ENCODE data around the gene KLLN. TPM values are rescaled to one million over a fixed set of nuclear protein-coding genes. Genes with fewer than 3 reads are reported as not detected.
"Not testable (repeated sequence)": the region's sequence is repeated elsewhere in the genome, so short reads cannot be mapped to it uniquely, and the experiment has no call there.

KLLN gene
- total RNA-seq, 2 donors from 2014 or later: 0.45 to 0.78 TPM

DNA sequence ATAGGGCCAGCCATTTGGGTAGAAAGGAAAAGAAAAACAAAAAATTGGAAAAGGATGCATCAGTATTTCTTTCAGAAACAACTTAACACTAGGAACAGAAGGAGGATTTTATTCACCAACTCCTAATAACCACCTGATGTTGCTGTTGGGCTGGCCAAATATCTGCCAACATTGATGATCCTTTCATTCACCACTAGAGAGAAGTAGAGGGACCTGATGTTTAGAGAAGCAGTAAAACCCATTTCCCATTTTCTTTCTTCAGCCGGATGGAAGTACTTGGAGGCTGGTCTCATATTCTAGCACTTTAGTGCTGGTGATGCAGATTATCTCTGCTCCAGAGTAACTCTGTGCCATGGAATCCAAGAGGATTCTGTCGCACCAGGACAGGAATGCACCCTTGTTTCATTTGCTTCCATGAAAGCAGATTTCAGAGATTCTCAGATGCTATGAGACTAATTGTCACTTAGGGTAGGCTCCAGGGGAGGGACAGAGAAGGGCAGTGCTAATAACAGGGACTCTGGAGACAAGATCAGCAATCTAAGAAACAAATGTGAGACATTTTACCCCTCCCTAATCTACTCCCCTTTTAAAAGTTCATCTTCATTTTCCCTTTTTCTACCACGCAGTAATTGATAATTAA lies 3.1 kb downstream of the KLLN start:
- ATAC-seq (replicated peaks): no peak
- Mint-ChIP-seq H3K9me3 (no peaks in the 10 kb centered on the region), H3K27me3 (no peaks in the 10 kb centered on the region), H3K27ac (no peak overlapping the region), H3K4me3 (peak overlapping the region; percentile 13), H3K36me3 (ENCODE audit: low read depth) (peaks cover 14% of the 10 kb centered on the region), H3K4me1 (peaks cover 9% of the 10 kb centered on the region)

DNA sequence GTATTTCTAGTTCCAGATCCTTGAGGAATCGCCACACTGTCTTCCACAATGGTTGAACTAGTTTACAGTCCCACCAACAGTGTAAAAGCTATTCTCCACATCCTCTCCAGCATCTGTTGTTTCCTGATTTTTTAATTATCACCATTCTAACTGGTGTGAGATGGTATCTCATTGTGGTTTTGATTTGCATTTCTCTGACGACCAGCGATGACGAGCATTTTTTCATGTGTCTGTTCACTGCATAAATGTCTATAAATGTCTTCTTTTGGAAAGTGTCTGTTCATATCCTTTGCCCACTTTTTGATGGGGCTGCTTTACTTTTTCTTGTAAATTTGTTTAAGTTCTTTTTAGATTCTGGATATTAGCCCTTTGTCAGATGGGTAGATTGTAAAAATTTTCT lies 7.7 kb downstream of the KLLN start:
- not testable (repeated sequence) for H3K36me3 Mint-ChIP-seq (ENCODE audit: low read depth); H3K27ac Mint-ChIP-seq; H3K9me3 Mint-ChIP-seq; H3K27me3 Mint-ChIP-seq; H3K4me1 Mint-ChIP-seq; H3K4me3 Mint-ChIP-seq; ATAC-seq (replicated peaks)

- H3K9me3 Mint-ChIP-seq; H3K4me3 Mint-ChIP-seq; H3K27ac Mint-ChIP-seq; H3K27me3 Mint-ChIP-seq; H3K4me1 Mint-ChIP-seq; ATAC-seq (replicated peaks); H3K36me3 Mint-ChIP-seq (ENCODE audit: low read depth): not testable (repeated sequence)
These were observed 8.1 kb downstream of the KLLN start for GRCh38 chr10:87855247-87855646.

GRCh38 chr10:87852089-87852488 lies 11.2 kb downstream of the KLLN start:
- Mint-ChIP-seq H3K27ac (no peak overlapping the region), H3K4me3 (no peak overlapping the region), H3K9me3 (no peaks in the 10 kb centered on the region), H3K36me3 (ENCODE audit: low read depth) (no peaks in the 10 kb centered on the region), H3K4me1 (no peaks in the 10 kb centered on the region), H3K27me3 (no peaks in the 10 kb centered on the region)
- no peak for ATAC-seq (replicated peaks)

DNA sequence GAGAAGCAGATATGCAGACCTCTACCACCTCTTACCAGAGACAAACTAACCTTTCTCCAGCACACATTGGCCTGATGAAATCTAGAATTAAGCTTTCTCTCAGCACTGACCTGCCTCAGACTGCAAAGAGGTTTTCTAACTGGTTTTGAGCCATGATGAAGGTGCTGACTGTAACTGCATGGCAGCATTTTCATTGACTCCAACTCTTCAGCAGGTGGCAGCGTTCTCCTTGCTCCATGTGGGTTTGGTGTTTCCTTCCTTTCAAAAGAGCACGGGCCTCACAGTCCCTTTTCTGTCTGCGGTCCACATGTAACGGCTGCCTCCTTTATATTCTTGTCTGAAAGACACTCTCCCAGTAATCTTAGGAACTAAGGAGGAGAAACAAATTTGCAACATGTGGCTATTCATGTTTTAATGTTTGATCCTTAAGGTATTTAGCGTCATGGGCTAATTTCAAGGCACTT lies 12.6 kb downstream of the KLLN start:
- Mint-ChIP-seq H3K27me3 (no peaks in the 10 kb centered on the region), H3K36me3 (ENCODE audit: low read depth) (no peaks in the 10 kb centered on the region), H3K9me3 (no peaks in the 10 kb centered on the region), H3K27ac (no peak overlapping the region), H3K4me3 (no peak overlapping the region), H3K4me1 (no peaks in the 10 kb centered on the region)
- peak; percentile 85 for ATAC-seq (replicated peaks)

DNA sequence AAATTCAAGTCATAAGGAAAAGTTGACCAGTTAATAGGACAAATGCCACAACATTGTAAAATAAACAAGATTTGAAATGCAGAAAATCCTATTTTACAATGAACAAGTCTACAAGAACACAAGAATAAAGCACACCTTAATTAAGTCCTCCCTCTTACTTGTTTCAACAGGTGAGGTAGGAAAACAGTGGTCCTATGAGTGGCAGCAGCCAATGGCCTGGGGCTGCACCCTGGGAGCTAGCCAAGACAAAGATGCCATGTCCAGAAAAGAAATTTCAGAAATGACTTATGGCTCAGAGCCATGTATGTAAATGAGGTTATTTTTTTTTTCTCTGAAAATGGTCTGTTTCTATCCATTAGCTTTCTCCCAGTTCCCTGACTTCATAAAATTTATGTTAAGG lies 14.3 kb downstream of the KLLN start:
- H3K36me3 Mint-ChIP-seq (ENCODE audit: low read depth): no peaks in the 10 kb centered on the region
- H3K4me1 Mint-ChIP-seq: no peaks in the 10 kb centered on the region
- no peak for ATAC-seq (replicated peaks)
- no peak overlapping the region for H3K27ac Mint-ChIP-seq
- H3K4me3 Mint-ChIP-seq: no peak overlapping the region
- H3K9me3 Mint-ChIP-seq: no peaks in the 10 kb centered on the region
- H3K27me3 Mint-ChIP-seq: no peaks in the 10 kb centered on the region

DNA sequence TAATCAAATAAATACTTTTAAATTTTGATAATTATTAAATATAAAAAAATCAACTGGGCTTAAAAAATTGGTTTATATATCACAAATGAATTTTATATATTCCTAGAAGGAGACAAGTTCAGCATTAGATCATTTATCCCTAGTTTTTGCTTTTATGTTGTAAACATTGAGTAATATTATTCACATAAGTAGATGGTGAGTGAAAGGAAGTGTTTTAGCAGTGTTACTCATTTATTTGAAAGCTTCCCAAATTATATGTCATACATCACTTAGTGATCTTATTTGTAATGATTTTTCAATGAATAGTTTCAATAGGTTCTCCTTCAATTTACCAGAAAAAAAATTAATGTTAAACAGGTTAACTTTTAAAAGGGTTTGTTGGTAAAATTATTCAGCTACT lies 15.8 kb downstream of the KLLN start:
- no peaks in the 10 kb centered on the region for H3K9me3 Mint-ChIP-seq
- H3K4me3 Mint-ChIP-seq: no peak overlapping the region
- no peak for ATAC-seq (replicated peaks)
- H3K4me1 Mint-ChIP-seq: no peaks in the 10 kb centered on the region
- H3K27ac Mint-ChIP-seq: no peak overlapping the region
- H3K36me3 Mint-ChIP-seq (ENCODE audit: low read depth): no peaks in the 10 kb centered on the region
- no peaks in the 10 kb centered on the region for H3K27me3 Mint-ChIP-seq

- not testable (repeated sequence) for H3K27me3 Mint-ChIP-seq; H3K27ac Mint-ChIP-seq; H3K9me3 Mint-ChIP-seq; H3K36me3 Mint-ChIP-seq (ENCODE audit: low read depth); H3K4me3 Mint-ChIP-seq; H3K4me1 Mint-ChIP-seq; ATAC-seq (replicated peaks)
These were observed 16.6 kb downstream of the KLLN start for GRCh38 chr10:87846711-87847110.

DNA sequence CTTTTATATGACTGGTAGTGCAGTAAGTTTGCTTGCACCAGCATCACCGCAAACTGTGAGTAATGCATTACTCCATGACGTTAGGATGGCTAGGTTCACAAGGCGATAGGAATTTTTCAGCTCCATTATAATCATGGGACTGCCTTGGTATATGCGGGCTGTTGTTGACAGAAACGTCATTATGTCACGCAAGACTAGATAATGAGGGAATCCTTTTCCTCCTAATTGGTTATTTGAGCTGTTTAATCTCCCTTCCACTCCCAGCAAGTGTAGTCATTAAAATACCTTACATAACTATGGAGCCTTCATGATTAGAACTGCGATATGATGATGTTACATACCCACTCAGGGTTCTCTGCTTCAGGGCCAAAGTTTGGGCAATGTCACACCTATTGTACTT lies 17.3 kb downstream of the KLLN start:
- H3K36me3 Mint-ChIP-seq (ENCODE audit: low read depth): no peaks in the 10 kb centered on the region
- no peak overlapping the region for H3K27ac Mint-ChIP-seq
- no peaks in the 10 kb centered on the region for H3K4me1 Mint-ChIP-seq
- H3K9me3 Mint-ChIP-seq: no peaks in the 10 kb centered on the region
- H3K4me3 Mint-ChIP-seq: no peak overlapping the region
- no peak for ATAC-seq (replicated peaks)
- no peaks in the 10 kb centered on the region for H3K27me3 Mint-ChIP-seq

GRCh38 chr10:87845624-87845998 lies 17.7 kb downstream of the KLLN start:
- ATAC-seq (replicated peaks): no peak
- Mint-ChIP-seq H3K36me3 (ENCODE audit: low read depth) (no peaks in the 10 kb centered on the region), H3K4me1 (no peaks in the 10 kb centered on the region), H3K27ac (no peak overlapping the region), H3K9me3 (no peaks in the 10 kb centered on the region), H3K27me3 (no peaks in the 10 kb centered on the region), H3K4me3 (no peak overlapping the region)

GRCh38 chr10:87844837-87845623 lies 18.3 kb downstream of the KLLN start:
- Mint-ChIP-seq H3K4me1 (no peaks in the 10 kb centered on the region), H3K4me3 (no peak overlapping the region), H3K27ac (no peak overlapping the region), H3K27me3 (no peaks in the 10 kb centered on the region), H3K36me3 (ENCODE audit: low read depth) (no peaks in the 10 kb centered on the region), H3K9me3 (no peaks in the 10 kb centered on the region)
- ATAC-seq (replicated peaks): peak; percentile 67

DNA sequence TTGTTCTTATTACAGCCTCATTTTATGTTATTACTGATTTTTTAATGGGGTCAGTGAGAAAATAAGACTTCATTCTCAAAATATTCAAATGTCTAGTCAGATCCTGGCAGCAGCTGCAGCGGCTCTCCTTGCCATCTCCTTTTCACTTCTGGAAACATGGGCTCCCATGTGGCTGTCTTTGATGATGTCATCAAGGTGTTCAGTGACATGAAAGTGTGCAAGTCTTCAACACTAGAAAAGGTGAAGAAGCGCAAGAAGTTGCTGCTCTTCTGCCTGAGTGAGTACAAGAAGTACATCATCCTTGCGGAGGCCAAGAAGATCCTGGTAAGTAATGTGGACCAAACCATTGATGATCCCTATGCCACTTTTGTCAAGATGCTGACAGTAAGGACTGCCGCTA lies 19.6 kb downstream of the KLLN start:
- no peaks in the 10 kb centered on the region for H3K36me3 Mint-ChIP-seq (ENCODE audit: low read depth)
- ATAC-seq (replicated peaks): no peak
- H3K27me3 Mint-ChIP-seq: no peaks in the 10 kb centered on the region
- no peaks in the 10 kb centered on the region for H3K4me1 Mint-ChIP-seq
- no peaks in the 10 kb centered on the region for H3K9me3 Mint-ChIP-seq
- H3K4me3 Mint-ChIP-seq: no peak overlapping the region
- H3K27ac Mint-ChIP-seq: no peak overlapping the region

- Mint-ChIP-seq H3K27ac (peak overlapping the region; percentile 20), H3K4me1 (no peaks in the 10 kb centered on the region), H3K36me3 (ENCODE audit: low read depth) (no peaks in the 10 kb centered on the region), H3K27me3 (no peaks in the 10 kb centered on the region), H3K9me3 (no peaks in the 10 kb centered on the region), H3K4me3 (no peak overlapping the region)
- ATAC-seq (replicated peaks): no peak
These were observed 20.4 kb downstream of the KLLN start for GRCh38 chr10:87842776-87843497.

DNA sequence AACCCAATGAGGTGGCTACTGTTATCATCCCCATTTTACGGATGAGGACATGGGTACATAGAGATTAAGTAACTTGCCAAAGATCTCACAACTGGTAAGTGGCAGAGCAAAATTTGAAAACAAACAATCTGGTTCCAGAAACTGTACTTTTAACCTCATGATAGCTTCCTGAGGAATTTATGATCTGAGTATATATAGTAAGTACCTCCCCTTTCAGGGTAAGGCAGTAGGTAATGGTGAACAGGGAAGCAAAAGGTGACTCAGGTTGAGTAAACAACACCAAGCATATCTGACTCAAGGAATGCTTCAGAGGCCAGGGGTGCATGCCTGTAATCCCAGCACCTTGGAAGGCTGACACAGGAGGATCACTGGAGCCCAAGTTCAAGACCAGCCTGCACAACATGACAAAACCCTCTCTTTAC lies 21.1 kb downstream of the KLLN start:
- H3K36me3 Mint-ChIP-seq (ENCODE audit: low read depth): no peaks in the 10 kb centered on the region
- peak; percentile 89 for ATAC-seq (replicated peaks)
- no peaks in the 10 kb centered on the region for H3K9me3 Mint-ChIP-seq
- H3K27me3 Mint-ChIP-seq: no peaks in the 10 kb centered on the region
- no peak overlapping the region for H3K4me3 Mint-ChIP-seq
- H3K4me1 Mint-ChIP-seq: no peaks in the 10 kb centered on the region
- H3K27ac Mint-ChIP-seq: no peak overlapping the region

- no peaks in the 10 kb centered on the region for H3K27me3 Mint-ChIP-seq
- no peak for ATAC-seq (replicated peaks)
- no peak overlapping the region for H3K4me3 Mint-ChIP-seq
- H3K4me1 Mint-ChIP-seq: no peaks in the 10 kb centered on the region
- no peaks in the 10 kb centered on the region for H3K36me3 Mint-ChIP-seq (ENCODE audit: low read depth)
- no peaks in the 10 kb centered on the region for H3K9me3 Mint-ChIP-seq
- no peak overlapping the region for H3K27ac Mint-ChIP-seq
These were observed 22.1 kb downstream of the KLLN start for GRCh38 chr10:87841186-87841585.
